ACHN (cell line): Measurements from ENCODE around the gene CCDC50.

Experiments
- DNase-seq: peaks from one replicate; pipeline ENCODE4 v3.0.0-alpha.2; 2015
- in situ Hi-C: cut with HindIII; loops from 2 replicates; pipeline ENCODE4 v1.10.0; 2017; ENCODE audit warnings: low sequenced_read_pairs, low pct_ligation_motif_present, low pct_unique_long_range_greater_than_20kb

The CCDC50 gene

GRCh38 chr3:191314109-191314728, 15.0 kb upstream of the CCDC50 start:
- in situ Hi-C loops, result no loop called here
- no peak for DNase-seq

- in situ Hi-C loops, result no loop called here
- DNase-seq, result no peak
Measured at GRCh38 chr3:191316876-191317603, 12.2 kb upstream of the CCDC50 start.

GRCh38 chr3:191320316-191320715, 8.9 kb upstream of the CCDC50 start:
- DNase-seq, result no peak
- in situ Hi-C loops, result no loop called here

GRCh38 chr3:191321019-191321767, 8.0 kb upstream of the CCDC50 start:
- no peak for DNase-seq
- in situ Hi-C loops, result no loop called here

- in situ Hi-C loops, result no loop called here
- DNase-seq, result no peak
Measured at GRCh38 chr3:191324936-191325335, 4.3 kb upstream of the CCDC50 start.

- DNase-seq, result no peak
- in situ Hi-C loops, result no loop called here
Measured at GRCh38 chr3:191327526-191327925, 1.7 kb upstream of the CCDC50 start.

GRCh38 chr3:191328383-191328961, 722 bp upstream of the CCDC50 start:
- in situ Hi-C loops, result no loop called here
- DNase-seq, result no peak

GRCh38 chr3:191329654-191330529, 698 bp downstream of the CCDC50 start, which contains the start of gene UTS2B:
TSS of gene UTS2B (minus strand) at chr3:191330526. CDS start at chr3:191282189, 48,337 bp downstream.
- in situ Hi-C loops, result no loop called here
- DNase-seq, result peak; percentile 42

GRCh38 chr3:191330530-191331048, 1.4 kb downstream of the CCDC50 start:
- peak; percentile 58 for DNase-seq
- in situ Hi-C loops, result no loop called here

- peak; percentile 75 for DNase-seq
- in situ Hi-C loops, result no loop called here
Measured at GRCh38 chr3:191331388-191331787, 2.2 kb downstream of the CCDC50 start.

GRCh38 chr3:191333298-191333880, 4.2 kb downstream of the CCDC50 start:
- DNase-seq, result no peak
- in situ Hi-C loops, result no loop called here

- DNase-seq, result no peak
- in situ Hi-C loops, result no loop called here
Measured at GRCh38 chr3:191334346-191334893, 5.2 kb downstream of the CCDC50 start.

GRCh38 chr3:191336833-191337232, 7.6 kb downstream of the CCDC50 start:
- no peak for DNase-seq
- in situ Hi-C loops, result no loop called here

- in situ Hi-C loops, result no loop called here
- no peak for DNase-seq
Measured at GRCh38 chr3:191338177-191338488, 8.9 kb downstream of the CCDC50 start.

- in situ Hi-C loops, result no loop called here
Measured at GRCh38 chr3:191339316-191339917, 10.2 kb downstream of the CCDC50 start.

GRCh38 chr3:191340351-191340750, 11.2 kb downstream of the CCDC50 start:
- no peak for DNase-seq
- in situ Hi-C loops, result no loop called here

More at GRCh38 chr3:191339316-191339917, 10.2 kb downstream of the CCDC50 start:
- no peak for DNase-seq

- DNase-seq, result no peak
- in situ Hi-C loops, result no loop called here
Measured at GRCh38 chr3:191340966-191341365, 11.8 kb downstream of the CCDC50 start.
